Tibial artery (tissue), 4 donors: ENCODE data around the gene ANKRD40CL.

Experiments used
- DNase-seq, 2 donors: peaks; one replicate each; pipeline ENCODE4 v3.0.0-alpha.2; 2019
- H3K27ac ChIP-seq, 2 donors: fragments of 200-600 bp; sonication (generic) in 1 of 2; 1 replicate in 1 of 2; 2 replicates in 1 of 2; pipeline ENCODE4 v1.5.1; 2018 to 2019; ENCODE audit warnings: mild to moderate bottlenecking in 1 of 2
- H3K27me3 ChIP-seq, 2 donors: fragments of 200-600 bp; sonication (generic) in 1 of 2; one replicate each; pipeline versions ENCODE4 v1.5.1 to v1.6.0; 2016 to 2019
- H3K36me3 ChIP-seq, 3 donors: fragments of 200-600 bp; sonication (generic) in 2 of 3; one replicate each; pipeline ENCODE4 v1.5.1; 2016 to 2019; ENCODE audit warnings: mild to moderate bottlenecking in 2 of 3
- H3K4me1 ChIP-seq, 4 donors: fragments of 200-600 bp; sonication (generic) in 2 of 4; 1 replicate in 3 of 4; 2 replicates in 1 of 4; pipeline ENCODE4 v1.5.1; 2016 to 2019
- H3K4me3 ChIP-seq, 2 donors: fragments of 200-600 bp; sonication (generic) in 1 of 2; 1 replicate in 1 of 2; 2 replicates in 1 of 2; pipeline ENCODE4 v1.5.1; 2018 to 2019; ENCODE audit warnings: mild to moderate bottlenecking in 2 of 2
- H3K9me3 ChIP-seq, 3 donors: fragments of 200-600 bp; sonication (generic) in 1 of 3; one replicate each; pipeline ENCODE4 v1.5.1; 2016 to 2019
- CTCF ChIP-seq, 2 experiments: fragments of 200-600 bp in 1 of 2; fragments of 450-650 bp in 1 of 2; IDR thresholded peaks; one replicate each; pipeline ENCODE4 v1.5.1; 2017 to 2019; ENCODE audit warnings: antibody characterized with exemption in 2 of 2, mild to moderate bottlenecking in 1 of 2, moderate library complexity in 1 of 2
- intact Hi-C: fragments of 100-400 bp; cut with DNase I; formaldehyde crosslinking; loops from one replicate; pipeline ENCODE4 v1.15.0; 2023; ENCODE audit warnings: low total_unique reads

Gene ANKRD40CL

GRCh38 chr17:50739098-50739497 is 28.2 kb downstream of the ANKRD40CL start:
- TF ChIP-seq CTCF (IDR thresholded peaks at IDR 0.05), result no peak
- Histone ChIP-seq H3K27ac (no peak overlapping the region), H3K4me1 (peaks cover 0 to 34% (median 9%) of the 10 kb centered on the region in 4 donors)

GRCh38 chr17:50737118-50737698 is 30.1 kb downstream of the ANKRD40CL start:
- Histone ChIP-seq H3K4me3 (no peak overlapping the region), H3K36me3 (peaks cover 27 to 40% (median 34%) of the 10 kb centered on the region in 3 donors), H3K4me1 (peaks cover 0 to 52% (median 12%) of the 10 kb centered on the region in 4 donors), H3K27me3 (no peaks in the 10 kb centered on the region), H3K27ac (no peak overlapping the region), H3K9me3 (no peaks in the 10 kb centered on the region)
- intact Hi-C loops, result no loop called here
- no peak for DNase-seq
- TF ChIP-seq CTCF (IDR thresholded peaks at IDR 0.05), result no peak

More at GRCh38 chr17:50739098-50739497, 28.2 kb downstream of the ANKRD40CL start:
- Histone ChIP-seq H3K27me3 (no peaks in the 10 kb centered on the region), H3K36me3 (peaks cover 46 to 59% (median 53%) of the 10 kb centered on the region in 3 donors), H3K4me3 (no peak overlapping the region), H3K9me3 (no peaks in the 10 kb centered on the region)
- intact Hi-C loops, result no loop called here
- no peak for DNase-seq

- Histone ChIP-seq H3K9me3 (no peaks in the 10 kb centered on the region), H3K36me3 (peaks cover 8 to 21% (median 15%) of the 10 kb centered on the region in 3 donors), H3K4me1 (peaks cover 0 to 71% (median 24%) of the 10 kb centered on the region in 4 donors), H3K27ac (no peak overlapping the region), H3K4me3 (no peak overlapping the region), H3K27me3 (no peaks in the 10 kb centered on the region)
- intact Hi-C loops, result no loop called here
- TF ChIP-seq CTCF (IDR thresholded peaks at IDR 0.05), result no peak
- no peak for DNase-seq
Measured at GRCh38 chr17:50735287-50735686, 32.0 kb downstream of the ANKRD40CL start.

GRCh38 chr17:50731575-50732460 is 35.5 kb downstream of the ANKRD40CL start:
- no peak overlapping the region for H3K27ac ChIP-seq
- H3K4me1 ChIP-seq, result peaks cover 0 to 93% (median 46%) of the 10 kb centered on the region in 4 donors
- no peak for DNase-seq
- H3K36me3 ChIP-seq, result no peaks in the 10 kb centered on the region
- no peaks in the 10 kb centered on the region for H3K9me3 ChIP-seq
- intact Hi-C loops, result no loop called here
- H3K27me3 ChIP-seq, result no peaks in the 10 kb centered on the region
- no peak for TF ChIP-seq CTCF (IDR thresholded peaks at IDR 0.05)
- no peak overlapping the region for H3K4me3 ChIP-seq

- Histone ChIP-seq H3K27me3 (no peaks in the 10 kb centered on the region), H3K4me3 (no peak overlapping the region), H3K27ac (no peak overlapping the region), H3K4me1 (peaks cover 3 to 99% (median 51%) of the 10 kb centered on the region in 4 donors), H3K36me3 (no peaks in the 10 kb centered on the region), H3K9me3 (no peaks in the 10 kb centered on the region)
- intact Hi-C loops, result no loop called here
- TF ChIP-seq CTCF (IDR thresholded peaks at IDR 0.05), result no peak
- DNase-seq, result no peak
Measured at GRCh38 chr17:50728881-50729765, 38.2 kb downstream of the ANKRD40CL start.
